H1 (cell line): ENCODE results near the gene TJP3. TPM values are rescaled to one million over a fixed set of nuclear protein-coding genes. Genes with fewer than 3 reads are reported as not detected.

Source experiments
- CTCF ChIP-seq, 3 experiments: IDR thresholded peaks; 1 replicate in 2 of 3; 2 replicates in 1 of 3; pipeline versions ENCODE4 v1.5.1 to v1.6.1; 2011; ENCODE audit warnings: low read length in 3 of 3, mild to moderate bottlenecking in 3 of 3, inconsistent platforms in 2 of 3, low read depth in 1 of 3, moderate library complexity in 1 of 3; ENCODE audit not compliant: insufficient read depth in 1 of 3; ENCODE audit errors: control extremely low read depth in 1 of 3
- polyA plus RNA-seq, 7 experiments: library from polyadenylated mRNA; depleted of rRNA in 3 of 7; stranded (reverse) in 5 of 7; unstranded in 2 of 7; fragments of >200 nt in 5 of 7; fragments of 200-250 nt in 2 of 7; gene quantifications; 1 replicate in 5 of 7; 2 replicates in 1 of 7; 4 replicates in 1 of 7; pipeline versions ENCODE4 v1.2.1 to v1.2.3, GENCODE V29; 2011 to 2013; ENCODE audit warnings: missing spikeins in 2 of 7, mixed read lengths in 2 of 7
- total RNA-seq: library from RNA; stranded (reverse); fragmentation: NEBNext Ultra II Directional; extraction: Animal tissue kit (Norgen Biotek cat#: 25700); gene quantifications from 2 replicates; pipeline ENCODE4 v1.2.1, GENCODE V29; 2021

Gene TJP3
- total and polyA plus RNA-seq, 2 of the 8 experiments (the other 6 are each of a cell fraction or from before 2014, with no cell fraction given) = 17.1 to 26.1 TPM

GRCh38 chr19:3671680-3672574, 36.3 kb upstream of the TJP3 start (continued):
- TF ChIP-seq CTCF (IDR thresholded peaks at IDR 0.05; ENCODE audit: control extremely low read depth in 1 of 3, insufficient read depth in 1 of 3, low read depth in 1 of 3, low read length in 3 of 3) = no peak
